M059J (cell line): ENCODE results near the gene FBXL5. TPM values are rescaled to one million over a fixed set of nuclear protein-coding genes. Genes with fewer than 3 reads are reported as not detected.
A peak's percentile ranks its signal among the peaks of the same experiment; 100 is the strongest.

Experiments used
- DNase-seq: peaks from one replicate; pipeline ENCODE4 v3.0.0-alpha.2; 2012; ENCODE audit warnings: low read depth
- total RNA-seq: library from RNA; depleted of rRNA; stranded (reverse); fragments of >200 nt; shearing (Covaris generic); gene quantifications from 2 replicates; pipeline ENCODE4 v1.2.3, GENCODE V29; 2014; rRNA removed

Gene FBXL5
- total RNA-seq = 91.0 and 123 TPM in 2 replicates

GRCh38 chr4:15655223-15656037, at the start of gene FBXL5:
Gene FBXL5, minus strand, starts transcription at chr4:15655357. Its CDS starts 70 bp downstream, at chr4:15655287.
- DNase-seq = peak; percentile 76

GRCh38 chr4:15704129-15704528, 49.0 kb upstream of the FBXL5 start:
- no peak for DNase-seq

GRCh38 chr4:15703439-15703838, 48.3 kb upstream of the FBXL5 start:
- DNase-seq = no peak

- peak; percentile 47 for DNase-seq
Observed at GRCh38 chr4:15702941-15703403, 47.8 kb upstream of the FBXL5 start, which contains the start of gene BST1. Gene BST1, plus strand, starts transcription at chr4:15703065. Its CDS starts 80 bp downstream, at chr4:15703145.

GRCh38 chr4:15696866-15697265, 41.7 kb upstream of the FBXL5 start:
- DNase-seq = no peak

GRCh38 chr4:15695729-15696128, 40.6 kb upstream of the FBXL5 start:
- DNase-seq = no peak

GRCh38 chr4:15695240-15695699, 40.1 kb upstream of the FBXL5 start:
- peak; percentile 98 for DNase-seq

- DNase-seq = no peak
Observed at GRCh38 chr4:15694431-15694830, 39.3 kb upstream of the FBXL5 start.

- no peak for DNase-seq
Observed at GRCh38 chr4:15692602-15693001, 37.4 kb upstream of the FBXL5 start.

- DNase-seq = peak; percentile 71
Observed at GRCh38 chr4:15691346-15692135, 36.4 kb upstream of the FBXL5 start.

- DNase-seq = peak; percentile 96
Observed at GRCh38 chr4:15690020-15690809, 35.1 kb upstream of the FBXL5 start.

- peak; percentile 27 for DNase-seq
Observed at GRCh38 chr4:15689540-15689939, 34.4 kb upstream of the FBXL5 start.

- DNase-seq = no peak
Observed at GRCh38 chr4:15688051-15688450, 32.9 kb upstream of the FBXL5 start.

- DNase-seq = no peak
Observed at GRCh38 chr4:15684498-15684897, 29.3 kb upstream of the FBXL5 start.

- no peak for DNase-seq
Observed at GRCh38 chr4:15683143-15683495, 28.0 kb upstream of the FBXL5 start.

GRCh38 chr4:15682242-15683142, 27.3 kb upstream of the FBXL5 start:
- no peak for DNase-seq

GRCh38 chr4:15681372-15682241, 26.4 kb upstream of the FBXL5 start, which contains the start of gene FAM200B:
Gene FAM200B, plus strand, starts transcription at chr4:15681827. Its CDS starts 5,151 bp downstream, at chr4:15686978.
- peak; percentile 99 for DNase-seq

- DNase-seq = no peak
Observed at GRCh38 chr4:15681067-15681371, 25.9 kb upstream of the FBXL5 start.

GRCh38 chr4:15677507-15677988, 22.4 kb upstream of the FBXL5 start:
- peak; percentile 95 for DNase-seq

- DNase-seq = no peak
Observed at GRCh38 chr4:15676899-15677298, 21.7 kb upstream of the FBXL5 start.
